Endometrium (tissue), 2 donors: Measurements from ENCODE around the gene SLC4A9.
A peak's percentile ranks its signal among the peaks of the same experiment; 100 is the strongest.
"Not testable (repeated sequence)": the region's sequence is repeated elsewhere in the genome, so short reads cannot be mapped to it uniquely, and the experiment has no call there.

Source experiments
- FAIRE-seq: peaks from 2 replicates; lab custom pipeline; 2012; peaks lifted over from hg19 to GRCh38; lab: Jason Lieb, UNC
- donor health status: control.
- donor health status: control.

Gene SLC4A9

DNA sequence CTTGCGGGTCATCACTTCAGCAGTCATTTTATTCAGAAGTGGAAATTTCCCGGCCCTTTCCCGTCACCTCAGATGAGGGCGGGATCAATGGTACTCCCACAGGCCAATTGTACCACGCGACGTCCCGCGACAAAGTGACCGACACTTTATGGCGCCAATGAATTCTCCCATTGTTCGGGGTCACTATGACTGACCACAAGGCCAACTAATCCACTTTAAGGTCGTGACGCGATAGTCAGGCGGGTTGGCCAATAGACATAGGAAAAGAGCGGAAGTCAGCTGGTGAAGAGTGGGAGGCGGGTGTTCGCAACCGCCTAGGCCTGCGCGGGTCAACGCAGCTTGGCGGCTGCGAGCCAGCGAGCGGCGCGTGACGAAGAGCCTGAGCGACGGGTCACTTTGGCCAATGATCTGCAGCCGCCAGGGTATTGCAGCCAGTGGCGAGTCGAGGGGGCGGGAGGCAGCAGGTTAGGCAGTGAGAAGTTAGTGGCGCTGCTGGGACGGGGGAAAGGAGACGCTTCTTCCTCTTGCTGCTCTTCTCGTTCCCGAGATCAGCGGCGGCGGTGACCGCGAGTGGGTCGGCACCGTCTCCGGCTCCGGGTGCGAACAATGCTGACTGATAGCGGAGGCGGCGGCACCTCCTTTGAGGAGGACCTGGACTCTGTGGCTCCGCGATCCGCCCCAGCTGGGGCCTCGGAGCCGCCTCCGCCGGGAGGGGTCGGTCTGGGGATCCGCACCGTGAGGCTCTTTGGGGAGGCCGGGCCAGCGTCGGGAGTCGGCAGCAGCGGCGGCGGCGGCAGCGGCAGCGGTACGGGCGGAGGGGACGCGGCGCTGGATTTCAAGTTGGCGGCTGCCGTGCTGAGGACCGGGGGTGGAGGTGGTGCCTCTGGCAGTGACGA lies 41.6 kb downstream of the SLC4A9 start, which contains the start of gene ANKHD1:
TSS of gene ANKHD1 (plus strand) at position 472 of the 896 bp plus-strand sequence. CDS start at position 607, 135 bp downstream.
- FAIRE-seq = peak; percentile 99

DNA sequence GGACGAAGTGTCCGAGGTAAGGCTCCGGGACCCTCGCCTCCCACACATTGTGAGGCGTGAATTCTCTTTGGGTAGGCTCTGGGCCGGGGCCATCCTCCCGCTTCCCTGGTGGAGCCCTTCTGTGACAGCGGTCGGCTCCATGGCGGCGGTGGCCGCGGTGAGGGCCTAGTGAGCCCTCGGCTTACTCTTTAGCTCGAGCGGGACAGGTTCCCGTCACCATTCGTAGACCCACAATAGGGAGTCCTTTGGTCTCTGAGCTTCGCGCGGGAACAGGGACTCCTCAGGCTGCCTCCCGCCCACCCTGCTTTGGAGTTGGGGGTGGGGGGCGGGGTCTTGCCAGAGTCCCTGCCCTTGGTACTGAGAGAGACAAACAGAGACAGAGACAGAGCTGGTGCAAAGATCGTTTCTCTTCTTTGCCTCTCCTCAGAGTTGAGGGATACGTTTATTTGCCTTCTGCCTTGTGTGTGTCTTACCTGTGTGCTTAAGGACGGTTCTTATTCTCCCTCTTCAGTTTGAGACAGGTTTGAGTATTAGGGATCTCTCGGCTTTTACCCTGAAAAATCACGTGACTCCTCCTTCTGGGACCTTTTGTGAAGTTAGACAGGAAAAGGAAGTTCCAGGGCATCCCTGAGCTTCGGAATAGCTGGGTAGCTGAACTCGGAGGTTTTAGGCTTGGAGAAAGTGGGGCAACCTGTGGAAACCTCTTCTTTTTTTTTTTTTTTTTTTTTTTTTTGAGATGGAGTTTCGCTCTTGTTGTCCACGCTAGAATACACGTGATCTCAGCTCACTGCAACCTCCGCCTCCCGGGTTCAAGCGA lies 42.5 kb downstream of the SLC4A9 start:
- FAIRE-seq = no peak

DNA sequence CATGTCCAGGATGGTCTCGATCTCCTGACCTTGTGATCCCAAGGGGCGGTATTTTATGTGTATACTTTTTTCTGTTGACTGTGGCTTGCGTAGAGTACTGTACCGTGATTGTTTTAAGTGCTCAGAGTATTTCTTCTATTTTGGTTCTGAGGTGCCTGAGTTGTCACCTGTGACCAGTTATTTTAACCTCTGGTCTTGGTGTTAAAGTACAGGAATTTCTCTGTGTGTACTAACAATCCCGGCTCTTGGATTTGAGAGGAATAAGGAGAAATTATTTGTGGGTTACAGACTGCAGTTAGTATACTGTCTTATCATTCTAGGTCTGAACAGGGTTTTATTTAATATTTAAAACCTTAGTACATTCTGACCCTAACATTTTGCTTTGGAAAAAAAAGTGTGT lies 43.6 kb downstream of the SLC4A9 start:
- FAIRE-seq = no peak

DNA sequence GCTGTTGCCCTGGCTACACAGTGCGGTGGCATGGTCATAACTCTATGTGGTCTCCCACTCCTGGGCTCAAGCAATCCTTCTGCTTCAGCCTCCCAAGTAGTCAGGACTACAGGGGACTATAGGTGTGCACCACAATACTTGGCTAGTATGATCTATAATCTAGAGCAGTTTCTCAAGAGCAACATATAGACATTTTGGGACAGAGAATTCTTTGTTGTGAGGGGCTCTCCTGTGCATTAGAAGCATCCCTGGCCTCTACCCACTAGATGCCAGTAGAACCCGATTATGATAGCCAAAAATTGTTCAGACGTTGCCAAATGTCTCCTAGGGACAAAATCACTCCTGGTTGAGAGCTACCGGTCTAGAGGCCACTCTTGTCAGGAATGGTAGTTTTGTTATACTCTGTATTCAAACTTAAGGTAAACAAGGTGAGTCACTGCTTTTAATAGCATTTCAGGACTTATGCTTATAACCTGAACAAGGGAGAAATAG lies 48.8 kb downstream of the SLC4A9 start:
- FAIRE-seq = no peak

DNA sequence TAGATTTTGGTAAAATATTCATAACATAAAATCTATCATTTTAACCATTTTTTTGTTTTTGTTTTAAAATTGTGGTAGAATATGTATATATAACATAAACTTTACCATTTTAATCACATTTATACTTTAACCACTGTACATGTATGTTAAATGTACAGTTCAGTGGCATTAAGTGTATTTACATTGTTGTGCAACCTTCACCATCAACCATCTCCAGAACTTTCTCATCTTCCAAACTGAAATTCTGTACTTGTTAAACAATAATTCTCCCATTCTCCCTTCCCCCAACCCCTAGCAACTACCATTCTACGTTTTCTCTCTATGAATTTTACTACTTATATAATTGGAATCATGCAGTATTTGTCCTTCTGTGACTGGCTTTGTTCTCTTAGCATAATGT lies 53.2 kb downstream of the SLC4A9 start:
- FAIRE-seq = no peak

DNA sequence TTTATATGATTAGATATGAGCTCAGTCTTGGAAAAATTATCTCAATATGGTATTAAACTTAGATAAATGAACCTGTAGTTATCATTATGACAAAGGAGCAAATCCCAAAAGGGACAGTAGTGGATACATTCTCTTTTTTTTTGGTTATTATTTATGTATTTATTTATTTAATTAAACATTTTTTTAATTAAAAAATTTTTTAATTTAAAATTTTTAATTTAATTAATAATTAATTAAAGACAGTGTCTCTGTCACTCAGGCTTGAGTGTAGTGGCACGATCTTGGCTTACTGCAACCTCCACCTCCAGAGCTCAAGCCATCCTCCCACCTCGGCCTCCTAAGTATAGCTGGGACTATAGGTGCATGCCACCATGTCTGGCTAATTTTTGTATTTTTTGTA lies 57.2 kb downstream of the SLC4A9 start:
- FAIRE-seq = peak; percentile 18

DNA sequence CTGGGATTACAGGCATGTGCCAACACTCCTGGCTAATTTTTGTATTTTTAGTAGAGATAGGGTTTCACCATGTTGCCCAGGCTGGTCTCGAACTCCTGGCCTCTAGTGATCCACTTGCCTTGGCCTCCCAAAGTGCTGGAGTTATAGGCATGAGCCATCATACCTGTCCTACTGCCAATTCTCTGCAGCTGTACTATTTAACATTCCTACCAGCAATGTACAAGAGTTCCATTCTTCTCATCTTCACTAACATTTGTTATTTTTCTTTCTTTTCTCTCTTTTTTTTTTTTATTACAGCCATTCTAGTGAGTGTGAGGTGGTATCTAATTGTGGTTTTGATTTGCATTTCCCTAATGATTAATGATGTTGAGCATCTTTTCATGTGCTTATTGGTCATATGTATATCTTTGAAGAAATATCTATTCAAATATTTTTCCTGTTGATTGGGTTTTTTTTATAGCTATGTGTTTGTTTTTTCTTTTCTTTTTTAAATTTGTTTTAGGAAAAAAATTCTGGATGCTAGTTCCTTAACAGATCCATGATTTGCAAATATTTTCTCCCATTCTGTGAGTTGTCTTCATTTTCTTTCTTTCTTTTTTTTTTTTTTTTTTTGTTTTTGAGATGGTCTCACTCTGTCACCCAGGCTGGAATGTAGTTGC lies 59.0 kb downstream of the SLC4A9 start:
- FAIRE-seq = no peak

DNA sequence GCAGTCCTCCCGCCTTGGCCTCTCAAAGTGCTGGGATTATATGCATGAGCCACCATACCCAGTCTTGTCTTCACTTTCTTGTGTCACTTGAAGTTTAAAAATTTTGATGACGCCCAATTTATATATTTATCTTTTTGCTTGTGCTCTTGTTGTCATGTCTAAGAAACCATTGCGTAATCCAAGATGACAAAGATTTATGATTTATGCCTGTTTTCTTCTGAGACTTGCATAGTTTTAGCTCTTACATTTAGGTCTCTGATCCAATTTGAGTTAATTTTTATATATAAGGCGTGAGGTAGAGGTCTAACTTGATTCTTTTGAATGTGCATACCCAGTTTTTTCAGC lies 60.2 kb downstream of the SLC4A9 start:
- FAIRE-seq = no peak

DNA sequence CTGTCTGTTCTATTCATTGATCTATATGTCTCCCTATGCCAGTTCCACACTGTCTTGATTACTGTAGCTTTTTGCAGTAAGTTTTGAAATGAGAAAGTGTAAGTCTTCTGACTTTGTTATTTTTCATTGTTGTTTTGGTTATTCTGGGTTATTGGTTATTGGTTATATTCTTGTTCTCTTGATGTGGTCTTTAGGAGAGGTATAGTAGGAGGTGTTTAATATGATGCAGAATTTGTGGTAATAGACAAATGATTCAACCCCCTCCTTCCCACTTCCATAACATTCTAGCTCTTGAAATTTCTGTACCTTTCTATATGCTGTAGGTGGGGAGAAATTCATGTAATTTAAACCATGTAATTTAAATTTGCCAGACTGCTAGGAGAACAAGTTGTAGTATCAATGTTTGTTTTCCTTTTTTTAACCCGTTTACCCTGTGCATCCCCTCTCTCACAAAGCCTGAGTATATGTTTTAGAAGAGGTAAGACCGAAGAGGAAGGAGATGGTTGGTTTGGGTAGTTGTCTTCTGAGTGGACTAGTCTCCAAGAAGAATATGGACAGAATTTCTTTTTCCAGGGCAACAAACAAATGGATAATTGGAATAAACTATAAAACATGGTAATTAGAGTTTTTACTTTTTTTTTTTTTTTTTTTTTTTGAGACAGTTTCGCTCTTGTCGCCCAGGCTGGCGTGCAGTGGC lies 60.8 kb downstream of the SLC4A9 start:
- no peak for FAIRE-seq

DNA sequence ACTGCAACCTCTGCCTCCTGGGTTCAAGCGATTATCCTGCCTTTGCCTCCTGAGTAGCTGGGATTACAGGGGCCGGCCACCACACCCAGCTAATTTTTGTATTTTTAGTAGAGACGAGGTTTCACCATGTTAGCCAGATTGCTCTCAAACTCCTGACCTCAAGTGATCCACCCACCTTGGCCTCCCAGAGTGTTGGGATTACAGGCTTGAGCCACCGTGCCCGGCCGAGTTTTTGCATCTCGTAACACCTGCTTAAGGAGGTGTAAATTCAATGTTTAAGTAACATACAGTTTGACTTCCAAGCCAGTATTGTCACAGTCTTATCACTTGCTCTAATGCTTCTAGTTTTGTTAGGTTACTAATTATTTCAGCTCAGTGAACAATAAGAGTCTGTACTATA lies 61.4 kb downstream of the SLC4A9 start:
- not testable (repeated sequence) for FAIRE-seq

DNA sequence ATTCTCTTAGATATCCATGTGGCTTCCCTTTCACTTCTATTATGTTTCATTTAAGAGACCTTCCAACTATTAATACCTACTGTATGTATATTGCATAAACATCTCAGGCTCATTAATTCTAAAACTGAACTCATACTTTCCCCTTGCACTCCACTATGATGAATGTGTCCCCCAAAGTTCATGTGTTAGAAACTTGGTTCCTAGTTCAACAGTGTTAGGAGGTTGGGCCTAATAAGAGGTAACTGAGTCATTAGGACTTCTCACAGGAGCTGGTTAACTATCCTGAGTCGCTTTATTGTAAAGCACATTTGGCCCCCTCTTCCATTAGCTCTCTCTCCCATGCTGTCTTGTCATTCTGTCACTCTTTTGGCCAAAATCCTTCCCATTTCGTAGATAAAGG lies 63.6 kb downstream of the SLC4A9 start:
- FAIRE-seq = no peak

DNA sequence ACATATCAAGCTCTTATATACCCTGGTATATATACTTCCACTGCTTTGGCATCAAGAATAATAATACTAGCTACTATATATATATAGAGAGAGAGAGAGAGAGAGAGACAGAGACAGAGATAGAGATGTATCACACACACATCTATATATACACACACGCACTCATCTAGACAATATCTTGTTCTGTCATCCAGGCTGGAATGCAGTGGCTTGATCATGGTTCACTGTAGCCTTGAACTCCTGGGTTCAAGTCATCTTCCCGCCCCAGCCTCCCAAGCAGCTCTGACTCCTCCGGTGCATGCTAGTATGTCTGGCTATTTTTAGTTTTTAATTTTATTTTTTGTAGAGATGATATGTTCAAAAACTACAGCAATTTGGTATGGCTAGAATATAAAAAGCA lies 64.1 kb downstream of the SLC4A9 start:
- no peak for FAIRE-seq
